ENCODE results near the gene RIOK3.
"Not testable (repeated sequence)": the region's sequence is repeated elsewhere in the genome, so short reads cannot be mapped to it uniquely, and the experiment has no call there.

RIOK3 gene

DNA sequence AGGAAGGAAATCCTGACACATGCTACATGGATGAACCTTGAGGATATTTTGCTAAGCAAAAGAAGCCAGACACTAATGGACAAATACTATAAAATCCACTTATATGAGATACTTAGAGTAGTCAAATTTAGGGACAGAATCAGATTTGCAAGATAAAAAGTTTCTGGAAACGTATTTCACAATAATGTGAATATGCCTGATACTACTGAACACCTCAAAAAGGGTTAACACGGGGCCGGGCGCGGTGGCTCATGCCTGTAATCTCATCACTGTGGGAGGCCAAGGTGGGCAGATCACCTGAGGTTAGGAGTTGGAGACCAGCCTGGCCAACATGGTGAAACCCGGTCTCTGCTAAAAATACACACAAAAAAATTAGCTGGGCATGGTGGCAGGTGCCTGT, 48.5 kb downstream of the RIOK3 start:
- DNase-seq = no peak
- no peak overlapping the region for H3K27ac Mint-ChIP-seq
- peaks cover 41% of the 10 kb centered on the region for H3K4me1 Mint-ChIP-seq
- H3K4me3 Mint-ChIP-seq = no peak overlapping the region
- H3K27me3 Mint-ChIP-seq = no peaks in the 10 kb centered on the region
- H3K9me3 Mint-ChIP-seq = no peaks in the 10 kb centered on the region
- no peak for ATAC-seq

DNA sequence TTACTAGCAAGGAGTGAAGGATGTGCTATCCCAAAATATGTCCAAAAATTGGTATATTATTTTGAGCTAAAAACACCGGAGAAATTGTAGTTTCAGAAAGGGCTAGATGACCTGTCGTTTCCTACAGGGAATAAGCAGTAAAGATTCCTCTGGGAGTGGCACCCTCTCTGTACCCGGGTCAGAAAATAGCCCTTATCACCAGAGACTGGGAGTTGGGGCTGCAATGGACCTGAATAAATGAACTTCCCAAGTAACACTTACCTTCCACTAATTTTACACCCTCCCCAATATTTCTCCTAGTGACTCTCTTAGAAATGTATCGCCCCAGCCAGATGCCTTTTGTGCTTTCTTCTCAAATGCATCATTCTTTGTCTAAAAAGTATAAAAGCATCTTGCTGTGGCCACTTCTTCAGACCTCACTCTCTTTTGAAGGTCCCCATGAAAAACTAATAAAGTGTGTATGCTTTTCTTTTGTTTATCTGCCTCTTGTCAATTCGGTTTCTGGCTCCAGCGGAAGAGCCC, 49.5 kb downstream of the RIOK3 start:
- no peaks in the 10 kb centered on the region for H3K9me3 Mint-ChIP-seq
- H3K27me3 Mint-ChIP-seq = no peaks in the 10 kb centered on the region
- H3K4me3 Mint-ChIP-seq = peak overlapping the region; percentile 89 to 96
- peak overlapping the region; percentile 92 to 94 for H3K27ac Mint-ChIP-seq
- DNase-seq (no peak), ATAC-seq (no peak)
- peaks cover 46% of the 10 kb centered on the region for H3K4me1 Mint-ChIP-seq

DNA sequence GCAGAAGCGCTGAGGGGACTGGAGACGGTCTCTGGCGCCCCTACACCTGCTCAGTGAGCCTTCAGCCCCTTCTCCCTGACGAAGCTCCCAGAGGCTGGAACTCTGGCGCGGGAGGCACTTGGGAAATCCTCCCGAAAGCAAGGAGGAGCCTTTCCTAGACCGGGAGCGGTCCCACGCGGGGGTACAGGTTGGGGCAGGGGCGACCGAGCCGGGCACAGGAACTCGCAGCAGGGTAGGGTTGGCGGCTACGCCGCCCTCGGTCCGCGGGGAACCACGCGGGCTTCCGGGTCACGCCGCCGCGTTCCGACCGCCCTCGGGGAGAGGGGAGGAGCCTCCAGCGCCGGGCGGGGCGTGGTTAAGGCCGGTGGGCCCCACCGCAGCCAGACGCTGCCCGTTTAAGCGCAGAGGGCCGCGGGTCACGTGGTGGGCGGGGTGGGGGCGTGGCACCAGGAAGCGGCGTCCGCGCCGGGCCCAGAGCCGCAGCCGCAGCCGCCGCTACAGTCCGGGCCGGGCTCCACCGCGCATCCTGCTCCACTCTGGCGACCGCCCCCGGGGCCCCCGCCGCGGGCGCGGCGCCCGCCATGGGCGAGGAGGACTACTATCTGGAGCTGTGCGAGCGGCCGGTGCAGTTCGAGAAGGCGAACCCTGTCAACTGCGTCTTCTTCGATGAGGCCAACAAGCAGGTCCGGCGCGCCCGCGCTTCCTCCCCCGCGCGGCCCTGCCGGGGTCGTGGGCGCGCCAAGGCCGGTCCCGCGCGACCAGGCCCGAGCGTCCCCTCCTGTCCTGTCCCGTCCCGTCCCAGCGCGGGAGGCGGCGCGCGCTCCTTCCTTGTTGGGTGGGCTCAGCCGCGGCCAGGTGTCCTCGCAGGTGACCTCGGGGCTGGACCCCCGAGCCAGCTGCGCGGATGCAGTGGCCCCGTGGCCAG, 50.2 kb downstream of the RIOK3 start, which contains the start of gene RMC1:
RMC1 (plus strand) TSS at position 474 of the 925 bp plus-strand sequence; CDS start at position 582, 108 bp downstream.
- peaks cover 53% of the 10 kb centered on the region for H3K4me1 Mint-ChIP-seq
- H3K27me3 Mint-ChIP-seq = no peaks in the 10 kb centered on the region
- H3K9me3 Mint-ChIP-seq = no peaks in the 10 kb centered on the region
- DNase-seq (peak; percentile 97 to 98), ATAC-seq (peak; percentile 91)
- peak within 1 kb of the TSS; percentile 93 to 94 for H3K27ac Mint-ChIP-seq
- H3K4me3 Mint-ChIP-seq = peak within 1 kb of the TSS; percentile 93 to 96

DNA sequence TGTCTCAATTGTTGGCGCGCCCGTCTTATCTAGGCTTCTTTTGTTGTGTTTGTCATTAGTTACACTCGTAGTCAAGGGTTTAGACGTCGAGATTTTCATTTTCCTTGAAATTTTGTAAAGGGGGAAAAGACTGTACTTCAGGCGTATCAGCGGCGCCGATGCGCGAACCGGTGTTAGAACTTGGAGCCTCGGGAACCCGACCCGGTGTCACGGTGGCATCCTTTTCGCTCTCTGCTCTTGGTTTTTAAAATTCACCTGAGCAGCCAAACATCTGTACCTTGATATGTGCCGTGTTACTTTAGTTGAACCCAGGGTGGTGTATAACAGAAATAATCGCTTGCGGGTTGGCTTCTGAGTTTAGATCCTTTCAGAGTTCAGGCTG, 50.9 kb downstream of the RIOK3 start:
- no peaks in the 10 kb centered on the region for H3K9me3 Mint-ChIP-seq
- H3K4me3 Mint-ChIP-seq = peak overlapping the region; percentile 93 to 96
- ATAC-seq (no peak), DNase-seq (no peak)
- H3K4me1 Mint-ChIP-seq = peaks cover 53% of the 10 kb centered on the region
- no peaks in the 10 kb centered on the region for H3K27me3 Mint-ChIP-seq
- H3K27ac Mint-ChIP-seq = peak overlapping the region; percentile 92 to 93

DNA sequence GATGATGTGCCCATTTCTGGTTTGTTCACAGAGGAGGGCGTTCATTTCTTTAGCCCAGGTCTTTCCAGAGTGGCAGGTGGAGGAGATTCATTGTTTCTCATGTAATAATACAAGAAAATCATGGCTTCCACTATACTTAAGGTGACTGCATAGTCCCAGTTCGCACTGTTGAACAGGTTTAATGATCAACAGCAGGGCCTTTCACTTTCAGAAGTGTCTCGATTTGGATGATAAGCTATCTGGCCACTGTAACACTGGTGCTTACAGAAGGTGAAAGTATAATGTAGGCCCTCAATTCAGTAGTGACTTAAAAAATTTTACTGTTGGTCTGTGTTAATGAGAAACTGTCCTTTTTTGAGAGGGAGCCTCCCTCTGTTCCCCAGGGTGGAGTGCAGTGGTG, 51.6 kb downstream of the RIOK3 start:
- DNase-seq (no peak), ATAC-seq (no peak)
- H3K4me1 Mint-ChIP-seq = peaks cover 48% of the 10 kb centered on the region
- peak overlapping the region in 1 of 2 donors; percentile 19 for H3K27ac Mint-ChIP-seq
- no peaks in the 10 kb centered on the region for H3K27me3 Mint-ChIP-seq
- H3K4me3 Mint-ChIP-seq = peak overlapping the region; percentile 93 to 96
- H3K9me3 Mint-ChIP-seq = no peaks in the 10 kb centered on the region

DNA sequence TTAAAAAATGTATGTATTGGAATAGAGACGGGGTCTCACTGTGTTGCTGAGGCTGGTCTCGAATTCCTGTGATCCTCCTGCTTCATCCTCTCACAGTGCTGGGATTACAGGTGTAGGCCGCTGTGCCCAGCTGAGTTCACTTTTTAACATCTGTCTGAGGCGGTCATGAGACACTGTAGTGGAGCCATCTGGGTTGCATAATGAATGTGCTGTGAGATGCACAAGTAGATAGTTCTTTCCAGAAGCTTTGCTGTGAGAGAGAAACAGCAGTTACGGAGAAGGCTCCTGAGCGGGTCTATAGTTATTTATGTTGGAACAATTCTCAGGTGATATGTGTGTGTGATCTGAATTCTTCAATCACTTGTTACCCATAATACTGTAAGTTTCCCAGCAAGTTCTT, 53.3 kb downstream of the RIOK3 start:
- no peak for DNase-seq
- H3K27me3 Mint-ChIP-seq = no peaks in the 10 kb centered on the region
- ATAC-seq = no peak
- no peak overlapping the region for H3K4me3 Mint-ChIP-seq
- peaks cover 48% of the 10 kb centered on the region for H3K4me1 Mint-ChIP-seq
- H3K27ac Mint-ChIP-seq = no peak overlapping the region
- H3K9me3 Mint-ChIP-seq = no peaks in the 10 kb centered on the region

DNA sequence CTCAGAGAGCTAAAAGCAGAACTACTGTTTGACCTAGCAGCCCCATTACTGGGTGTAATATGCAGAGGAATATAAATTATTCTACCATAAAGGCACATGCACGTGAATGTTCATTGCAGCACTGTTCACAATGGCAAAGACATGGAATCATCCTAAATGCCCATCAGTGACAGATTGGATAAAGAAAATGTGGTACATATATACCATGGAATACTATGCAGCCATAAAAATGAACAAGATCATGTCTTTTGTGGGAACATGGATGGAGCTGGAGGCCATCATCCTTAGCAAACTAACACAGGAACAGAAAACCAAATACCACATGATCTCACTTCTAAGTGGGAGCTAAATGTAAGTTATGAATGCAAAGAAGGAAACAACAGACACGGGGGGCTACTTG, 57.8 kb downstream of the RIOK3 start:
- not testable (repeated sequence) for H3K4me3 Mint-ChIP-seq, DNase-seq, ATAC-seq, H3K9me3 Mint-ChIP-seq, H3K27me3 Mint-ChIP-seq, H3K27ac Mint-ChIP-seq
- peaks cover 38% of the 10 kb centered on the region for H3K4me1 Mint-ChIP-seq

DNA sequence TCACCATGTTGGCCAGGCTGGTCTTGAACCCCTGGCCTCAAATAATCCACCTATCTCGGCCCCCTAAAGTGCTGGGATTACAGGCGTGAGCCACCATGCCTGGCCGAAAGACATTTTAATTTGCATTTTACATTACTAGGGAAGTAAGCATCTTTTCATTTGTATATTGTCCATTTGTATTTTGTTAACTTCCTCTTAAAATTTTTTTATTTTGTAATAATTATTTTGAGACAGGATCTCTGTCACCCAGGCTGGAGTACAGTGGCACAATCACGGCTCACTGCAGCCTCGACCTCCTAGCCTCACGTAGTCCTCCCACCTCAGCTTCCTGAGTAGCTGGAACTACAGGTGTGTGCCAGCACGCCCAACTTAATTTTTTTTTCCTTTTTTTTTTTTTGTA, 59.1 kb downstream of the RIOK3 start:
- not testable (repeated sequence) for H3K27me3 Mint-ChIP-seq, ATAC-seq, DNase-seq, H3K9me3 Mint-ChIP-seq
- Mint-ChIP-seq H3K4me3 (peak overlapping the region in 1 of 2 donors; percentile 15), H3K27ac (peak overlapping the region; percentile 42 to 80), H3K4me1 (peaks cover 40% of the 10 kb centered on the region)

DNA sequence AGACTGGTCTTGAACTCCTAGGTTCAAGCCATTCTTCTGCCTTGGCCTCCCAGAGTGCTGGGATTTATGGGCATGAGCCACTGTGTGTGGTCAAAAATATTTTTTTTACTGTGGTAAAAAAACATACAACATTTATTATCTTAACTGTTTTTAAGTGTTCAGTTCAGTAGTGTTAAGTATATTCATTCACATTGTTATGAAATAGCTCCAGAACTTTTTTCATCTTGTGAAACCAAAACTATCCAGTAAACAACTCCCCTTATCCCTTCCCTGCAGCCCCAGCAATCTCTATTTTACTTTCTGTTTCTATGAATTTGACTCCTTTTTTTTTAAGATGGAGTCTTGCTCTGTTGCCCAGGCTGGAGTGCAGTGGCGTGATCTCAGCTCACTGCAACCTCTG, 59.6 kb downstream of the RIOK3 start:
- peak overlapping the region in 1 of 2 donors; percentile 15 for H3K4me3 Mint-ChIP-seq
- H3K27ac Mint-ChIP-seq = peak overlapping the region in 1 of 2 donors; percentile 42
- peaks cover 36% of the 10 kb centered on the region for H3K4me1 Mint-ChIP-seq
- H3K9me3 Mint-ChIP-seq = no peaks in the 10 kb centered on the region
- H3K27me3 Mint-ChIP-seq = no peaks in the 10 kb centered on the region
- DNase-seq (no peak), ATAC-seq (no peak)

DNA sequence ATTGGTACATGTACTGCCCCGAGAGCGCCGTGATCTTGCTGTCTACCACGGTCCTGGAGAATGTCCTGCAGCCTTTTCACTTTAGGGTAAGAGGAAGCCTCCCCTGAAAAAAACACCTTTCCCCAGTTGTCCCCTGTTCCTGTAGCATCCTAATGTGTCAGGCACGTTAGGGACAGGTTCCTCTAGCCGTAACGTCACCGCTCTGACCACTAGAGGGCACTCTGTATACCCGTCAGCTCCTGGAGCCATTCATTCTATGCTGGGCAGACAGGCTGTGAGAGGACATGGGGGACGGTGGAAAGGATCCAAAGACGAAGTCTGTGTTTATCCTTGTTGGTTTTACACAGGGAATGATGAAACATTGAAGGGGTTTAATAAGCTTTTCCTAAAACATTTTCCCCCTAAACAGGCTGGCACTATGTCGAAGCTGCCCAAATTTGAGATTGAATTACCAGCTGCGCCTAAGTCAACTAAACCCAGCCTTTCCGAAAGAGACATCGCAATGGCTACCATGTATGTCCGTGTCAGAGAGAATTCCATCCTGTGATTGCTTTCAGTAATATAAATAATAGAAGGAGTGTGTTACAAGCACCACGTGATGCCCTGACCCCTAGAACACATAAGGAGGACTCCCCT, 62.9 kb downstream of the RIOK3 start:
- Mint-ChIP-seq H3K27ac (no peak overlapping the region), H3K27me3 (no peaks in the 10 kb centered on the region), H3K4me1 (peaks cover 25% of the 10 kb centered on the region), H3K9me3 (no peaks in the 10 kb centered on the region), H3K4me3 (no peak overlapping the region)
- ATAC-seq (peak; percentile 97), DNase-seq (peak; percentile 60 to 70)

DNA sequence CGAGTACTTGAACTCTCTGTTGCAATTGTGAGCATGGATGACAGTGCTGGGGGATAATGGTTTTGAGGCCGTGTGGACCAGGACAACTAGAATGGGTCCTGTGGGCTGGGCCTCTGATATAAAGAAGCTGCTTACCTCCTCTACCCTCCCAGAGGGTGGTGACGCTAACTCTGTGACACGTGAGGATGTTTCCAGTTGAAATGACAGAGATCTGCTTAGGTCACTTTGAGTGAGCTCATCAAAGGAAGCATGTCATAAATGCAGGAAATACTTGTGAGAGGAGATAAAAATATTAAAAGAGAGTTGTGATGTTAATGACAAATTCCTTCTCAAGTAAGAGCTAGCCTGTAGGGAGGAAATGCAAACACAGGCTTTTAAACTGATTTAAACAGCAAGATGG, 66.6 kb downstream of the RIOK3 start:
- DNase-seq (no peak), ATAC-seq (no peak)
- Mint-ChIP-seq H3K27me3 (no peaks in the 10 kb centered on the region), H3K4me3 (no peak overlapping the region), H3K9me3 (no peaks in the 10 kb centered on the region), H3K27ac (no peak overlapping the region), H3K4me1 (peaks cover 12% of the 10 kb centered on the region)

DNA sequence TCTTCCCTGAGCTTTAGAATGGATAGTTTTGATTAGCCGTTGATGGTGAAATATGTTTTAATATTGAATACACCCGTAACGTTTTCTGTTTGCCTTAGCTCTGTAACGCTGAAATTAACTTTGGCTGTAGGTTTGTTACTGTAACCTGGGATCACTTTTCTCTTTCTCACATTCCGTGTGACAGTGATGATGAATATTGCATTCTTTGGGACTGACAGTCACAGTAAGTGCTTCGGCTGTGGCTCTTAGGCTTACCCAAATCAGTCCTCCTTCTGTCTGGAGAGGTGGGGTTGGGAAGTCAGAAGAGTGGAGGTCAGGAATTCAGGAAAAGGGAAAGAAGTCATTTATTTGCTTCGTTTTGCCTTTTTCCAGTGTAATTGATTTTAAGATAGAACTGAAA, 68.2 kb downstream of the RIOK3 start:
- no peak overlapping the region for H3K4me3 Mint-ChIP-seq
- DNase-seq (no peak), ATAC-seq (no peak)
- no peaks in the 10 kb centered on the region for H3K27me3 Mint-ChIP-seq
- peaks cover 6% of the 10 kb centered on the region for H3K4me1 Mint-ChIP-seq
- no peak overlapping the region for H3K27ac Mint-ChIP-seq
- H3K9me3 Mint-ChIP-seq = no peaks in the 10 kb centered on the region

DNA sequence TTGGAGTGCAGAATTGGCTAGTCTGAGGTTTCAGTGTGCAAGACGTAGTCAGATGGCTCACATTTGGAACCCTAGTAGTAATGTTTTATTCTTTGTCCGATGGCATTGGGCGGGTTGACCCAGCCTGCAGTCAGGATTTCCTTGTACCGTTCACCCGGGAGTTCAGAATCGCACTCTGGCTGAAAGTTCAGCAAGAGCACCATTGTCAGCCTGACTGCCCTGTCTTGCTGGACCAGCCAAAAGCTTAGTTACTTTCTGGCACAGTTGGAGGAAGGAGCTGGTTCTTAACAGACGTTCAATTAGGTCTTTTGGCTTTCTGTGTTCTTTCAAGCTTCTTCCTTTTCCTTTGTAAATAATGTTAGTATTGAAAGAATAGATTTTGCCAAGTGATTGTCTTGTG, 68.8 kb downstream of the RIOK3 start:
- Mint-ChIP-seq H3K27me3 (no peaks in the 10 kb centered on the region), H3K9me3 (no peaks in the 10 kb centered on the region), H3K27ac (no peak overlapping the region), H3K4me1 (peaks cover 6% of the 10 kb centered on the region), H3K4me3 (no peak overlapping the region)
- no peak for DNase-seq
- ATAC-seq = no peak

DNA sequence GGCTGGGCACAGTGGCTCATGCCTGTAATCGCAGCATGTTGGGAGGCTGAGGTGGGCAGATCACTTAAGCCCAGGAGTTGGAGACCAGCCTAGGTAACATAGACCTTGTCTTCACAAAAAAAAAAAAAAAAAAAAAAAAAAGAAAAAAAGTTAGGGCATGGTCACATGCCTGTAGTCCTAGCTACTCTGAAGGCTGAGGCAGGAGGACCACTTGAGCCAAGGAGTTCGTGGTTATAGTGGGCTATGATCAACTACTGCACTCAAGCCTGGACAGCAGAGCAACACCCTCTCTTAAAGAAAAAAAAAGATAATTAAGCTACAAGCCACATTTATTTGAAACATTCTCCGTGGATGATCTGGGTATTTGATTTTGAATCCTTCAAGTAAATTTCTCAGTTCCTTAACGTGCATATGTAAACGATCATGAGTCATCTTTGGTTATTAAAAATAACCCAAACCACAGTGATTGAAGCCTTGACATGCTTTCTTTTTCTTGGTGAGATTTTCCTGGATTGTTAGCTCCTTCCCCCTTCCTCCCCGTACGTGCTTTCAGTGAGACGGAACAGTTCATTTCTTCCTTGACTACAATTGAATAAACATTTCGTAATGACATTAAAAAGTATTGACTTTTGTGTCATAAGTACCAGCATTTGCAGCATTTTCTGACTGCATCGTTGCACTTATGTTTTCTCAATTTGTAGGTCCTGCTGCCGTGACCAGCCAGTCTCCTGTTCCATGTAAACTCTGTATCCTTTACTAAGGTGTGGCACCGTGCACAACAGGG, 70.5 kb downstream of the RIOK3 start:
- no peak for ATAC-seq
- H3K27me3 Mint-ChIP-seq = no peaks in the 10 kb centered on the region

DNA sequence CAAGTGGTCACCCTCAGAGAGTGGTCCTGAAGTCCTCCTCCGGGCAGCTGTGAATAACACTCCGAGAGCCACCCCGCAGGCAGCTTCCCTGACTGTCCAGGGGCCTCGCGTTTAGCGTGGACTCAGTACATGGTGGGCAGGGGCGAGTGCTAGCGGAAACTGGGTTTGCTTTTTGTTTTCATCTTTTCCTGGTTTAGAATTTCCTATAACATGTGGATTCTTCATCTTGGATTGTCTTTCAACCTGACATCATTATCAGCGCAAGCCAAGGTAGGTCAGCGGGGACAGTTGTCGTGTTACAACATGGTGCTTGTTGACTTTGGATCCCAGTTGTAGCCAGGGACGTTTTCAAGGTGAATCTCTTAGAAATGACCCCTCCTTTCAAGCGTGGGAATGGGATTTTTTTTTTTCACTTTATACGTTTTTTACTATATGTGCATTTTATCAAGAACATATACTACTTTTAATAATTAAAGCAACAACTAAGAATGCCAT, 71.2 kb downstream of the RIOK3 start:
- H3K27ac Mint-ChIP-seq = no peak overlapping the region
- H3K4me1 Mint-ChIP-seq = peaks cover 10% of the 10 kb centered on the region
- DNase-seq = no peak
- no peak overlapping the region for H3K4me3 Mint-ChIP-seq
- no peak for ATAC-seq
- no peaks in the 10 kb centered on the region for H3K27me3 Mint-ChIP-seq
- no peaks in the 10 kb centered on the region for H3K9me3 Mint-ChIP-seq

More for the DNA sequence above, 70.5 kb downstream of the RIOK3 start:
- Mint-ChIP-seq H3K4me1 (peaks cover 6% of the 10 kb centered on the region), H3K27ac (no peak overlapping the region), H3K9me3 (no peaks in the 10 kb centered on the region), H3K4me3 (no peak overlapping the region)
- DNase-seq = no peak
